Keratinocyte (primary cell): ENCODE data around the gene FLT3LG.

Experiments
- CTCF ChIP-seq, 3 experiments: IDR thresholded peaks in 1 of 3; conservative IDR thresholded peaks in 1 of 3; optimal IDR thresholded peaks in 1 of 3; 2 replicates in 2 of 3; 3 replicates in 1 of 3; pipeline versions ENCODE3 to v1.5.1; 2011; ENCODE audit warnings: low read length in 3 of 3, mild to moderate bottlenecking in 3 of 3, moderate library complexity in 2 of 3, control low read depth in 1 of 3, inconsistent platforms in 1 of 3; ENCODE audit not compliant: insufficient read depth in 2 of 3; ENCODE audit errors: extremely low read depth in 1 of 3
- EZH2 ChIP-seq: IDR thresholded peaks from one replicate; pipeline ENCODE4 v1.6.1; 2012; ENCODE audit warnings: inconsistent platforms, mild to moderate bottlenecking, low read length, moderate library complexity

DNA sequence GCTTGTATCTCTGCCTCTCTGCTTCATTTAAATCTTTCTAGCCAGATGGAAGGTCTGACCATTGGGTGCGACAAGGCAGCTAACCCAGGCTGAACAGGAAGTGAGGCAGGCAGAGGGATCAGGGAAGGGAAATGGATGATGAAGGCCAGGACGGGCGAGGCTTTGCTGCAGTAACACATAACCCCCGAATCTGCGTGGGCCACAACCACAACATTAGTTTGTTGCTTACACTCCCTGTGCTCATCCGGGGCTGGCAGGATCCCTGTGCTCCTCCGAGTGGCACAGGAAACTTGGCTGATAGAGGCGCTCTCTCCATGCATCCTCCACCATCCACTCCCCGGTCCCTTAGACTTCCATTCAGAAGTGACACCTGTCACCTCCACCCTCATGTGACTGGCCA, 1.1 kb upstream of the FLT3LG start:
- TF ChIP-seq CTCF (optimal IDR thresholded peaks at IDR 0.05 in 1 of 3, IDR thresholded peaks at IDR 0.05 in 1 of 3, conservative IDR thresholded peaks at IDR 0.05 in 1 of 3; ENCODE audit: extremely low read depth in 1 of 3, insufficient read depth in 2 of 3, low read length in 3 of 3) (no peak), EZH2 (no peak)
